H9 (cell line): ENCODE measurements around the gene GREB1L. TPM values are rescaled to one million over a fixed set of nuclear protein-coding genes. Genes with fewer than 3 reads are reported as not detected.

ENCODE experiments used
- DNase-seq: peaks from one replicate; pipeline ENCODE4 v3.0.0-alpha.2; 2017
- H2AFZ ChIP-seq: one replicate; pipeline ENCODE4 v1.6.1; 2013; ENCODE audit warnings: mild to moderate bottlenecking, low read length, control low read depth, moderate library complexity
- H2AK5ac ChIP-seq: 2 replicates; pipeline ENCODE4 v1.6.1; 2013; ENCODE audit warnings: low read length, control low read depth, mixed read lengths; ENCODE audit not compliant: insufficient read length
- H2BK120ac ChIP-seq: one replicate; pipeline ENCODE4 v1.6.1; 2013; ENCODE audit warnings: low read depth, mild to moderate bottlenecking, low read length, control low read depth, inconsistent platforms; ENCODE audit not compliant: poor library complexity, severe bottlenecking
- H2BK12ac ChIP-seq: 2 replicates; pipeline ENCODE4 v1.6.1; 2013; ENCODE audit warnings: low read length, control low read depth, mixed read lengths, low read depth; ENCODE audit not compliant: insufficient read length
- H2BK15ac ChIP-seq: 2 replicates; pipeline ENCODE4 v1.6.1; 2013; ENCODE audit warnings: low read depth, low read length, control low read depth
- H2BK20ac ChIP-seq: one replicate; pipeline ENCODE4 v1.6.1; 2013; ENCODE audit warnings: low read depth, mild to moderate bottlenecking, low read length, control low read depth, inconsistent platforms; ENCODE audit not compliant: poor library complexity, severe bottlenecking
- H2BK5ac ChIP-seq: 2 replicates; pipeline ENCODE4 v1.6.1; 2013; ENCODE audit warnings: low read length, control low read depth, mixed read lengths; ENCODE audit not compliant: insufficient read length
- H3K14ac ChIP-seq: 2 replicates; pipeline ENCODE4 v1.6.1; 2013; ENCODE audit warnings: low read length, control low read depth; ENCODE audit not compliant: insufficient read depth
- H3K18ac ChIP-seq: 2 replicates; pipeline ENCODE4 v1.6.1; 2013; ENCODE audit warnings: low read depth, mild to moderate bottlenecking, mixed read lengths, low read length, control low read depth; ENCODE audit not compliant: insufficient read length
- H3K23ac ChIP-seq: 2 replicates; pipeline ENCODE4 v1.6.1; 2013; ENCODE audit warnings: low read length, control low read depth, mixed read lengths, low read depth; ENCODE audit not compliant: insufficient read length
- H3K23me2 ChIP-seq: 2 replicates; pipeline ENCODE4 v1.6.1; 2013; ENCODE audit warnings: low read depth, mild to moderate bottlenecking, mixed read lengths, low read length, control low read depth; ENCODE audit not compliant: insufficient read length, poor library complexity, severe bottlenecking
- H3K27ac ChIP-seq: 2 replicates; pipeline ENCODE4 v1.5.1; 2013; ENCODE audit warnings: low read length, control low read depth, mixed read lengths, low read depth; ENCODE audit not compliant: insufficient read length
- H3K27me3 ChIP-seq: 2 replicates; pipeline ENCODE4 v1.6.1; 2013; ENCODE audit warnings: low read length, control low read depth, inconsistent platforms; ENCODE audit not compliant: insufficient read depth
- H3K4ac ChIP-seq: 2 replicates; pipeline ENCODE4 v1.6.1; 2013; ENCODE audit warnings: low read depth, mild to moderate bottlenecking, control low read depth, inconsistent platforms, low read length, moderate library complexity
- H3K4me1 ChIP-seq: 2 replicates; pipeline ENCODE4 v1.6.1; 2013; ENCODE audit warnings: low read length, control low read depth, inconsistent platforms; ENCODE audit not compliant: insufficient read depth
- H3K4me2 ChIP-seq: 2 replicates; pipeline ENCODE4 v1.6.1; 2013; ENCODE audit warnings: low read length, control low read depth, mixed read lengths; ENCODE audit not compliant: insufficient read length, insufficient read depth
- H3K56ac ChIP-seq: 2 replicates; pipeline ENCODE4 v1.6.1; 2013; ENCODE audit warnings: low read depth, mild to moderate bottlenecking, mixed read lengths, low read length, control low read depth; ENCODE audit not compliant: insufficient read length
- H3K79me1 ChIP-seq: 2 replicates; pipeline ENCODE4 v1.6.1; 2013; ENCODE audit warnings: low read depth, mild to moderate bottlenecking, moderate library complexity, low read length, control low read depth, inconsistent platforms; ENCODE audit not compliant: insufficient read depth, poor library complexity, severe bottlenecking
- H3K79me2 ChIP-seq: 2 replicates; pipeline ENCODE4 v1.6.1; 2013; ENCODE audit warnings: low read length, control low read depth, inconsistent platforms; ENCODE audit not compliant: insufficient read depth
- H3K9ac ChIP-seq: 2 replicates; pipeline ENCODE4 v1.6.1; 2013; ENCODE audit warnings: low read length, control low read depth, mixed read lengths; ENCODE audit not compliant: insufficient read length; ENCODE audit errors: extremely low read depth
- H3K9me3 ChIP-seq: one replicate; pipeline ENCODE4 v1.6.1; 2013; ENCODE audit warnings: low read depth, low read length, inconsistent platforms; ENCODE audit not compliant: control insufficient read depth
- H3T11ph ChIP-seq: one replicate; pipeline ENCODE4 v1.6.1; 2013; ENCODE audit warnings: mild to moderate bottlenecking, low read length, control low read depth, inconsistent platforms
- H4K20me1 ChIP-seq: one replicate; pipeline ENCODE4 v1.6.1; 2013; ENCODE audit not compliant: control insufficient read depth, insufficient read length, insufficient read depth
- H4K5ac ChIP-seq: 2 replicates; pipeline ENCODE4 v1.6.1; 2013; ENCODE audit warnings: low read depth, mild to moderate bottlenecking, mixed read lengths, low read length, control low read depth; ENCODE audit not compliant: insufficient read length
- H4K8ac ChIP-seq: replicated peaks from 2 replicates; pipeline ENCODE4 v1.6.1; 2013; ENCODE audit warnings: low read length, control low read depth, mixed read lengths, low read depth; ENCODE audit not compliant: insufficient read length
- H4K91ac ChIP-seq: 2 replicates; pipeline ENCODE4 v1.6.1; 2013; ENCODE audit warnings: low read depth, mild to moderate bottlenecking, moderate library complexity, mixed read lengths, low read length, control low read depth; ENCODE audit not compliant: insufficient read length
- H3K27ac Mint-ChIP-seq, 3 experiments: 2 replicates in 2 of 3; 3 replicates in 1 of 3; pipeline ENCODE4 v1.8.0; 2020 to 2021; ENCODE audit warnings: mixed read lengths in 3 of 3, mild to moderate bottlenecking in 1 of 3, moderate library complexity in 1 of 3
- H3K27me3 Mint-ChIP-seq: 2 replicates; pipeline ENCODE4 v1.8.0; 2021; ENCODE audit warnings: low read depth, mild to moderate bottlenecking, moderate library complexity, mixed read lengths
- H3K36me3 Mint-ChIP-seq, 3 experiments: 2 replicates in 2 of 3; 3 replicates in 1 of 3; pipeline ENCODE4 v1.8.0; 2020 to 2021; ENCODE audit warnings: low read depth in 3 of 3, mixed read lengths in 3 of 3; ENCODE audit not compliant: insufficient read depth in 1 of 3
- H3K4me1 Mint-ChIP-seq, 2 experiments: 2 replicates each; pipeline ENCODE4 v1.8.0; 2020; ENCODE audit warnings: mixed read lengths in 2 of 2
- H3K4me3 Mint-ChIP-seq, 2 experiments: 2 replicates in 1 of 2; 3 replicates in 1 of 2; pipeline ENCODE4 v1.8.0; 2020 to 2021; ENCODE audit warnings: mild to moderate bottlenecking in 2 of 2, mixed read lengths in 2 of 2, moderate library complexity in 1 of 2
- H3K9me3 Mint-ChIP-seq, 2 experiments: 2 replicates in 1 of 2; 3 replicates in 1 of 2; pipeline ENCODE4 v1.8.0; 2020; ENCODE audit warnings: mild to moderate bottlenecking in 2 of 2, mixed read lengths in 2 of 2, moderate library complexity in 1 of 2
- CTCF ChIP-seq: fragments of 200-600 bp; sonication (generic); conservative IDR thresholded peaks from 3 replicates; pipeline ENCODE4 v1.8.0; 2021; ENCODE audit warnings: antibody characterized with exemption, mild to moderate bottlenecking
- WGBS: extraction: QIAGEN DNeasy Blood & Tissue Kit; methylation state at CpG from one replicate; pipeline ENCODE4 v1.1.7; 2013; ENCODE audit warnings: missing lambda C conversion rate, low lambda C conversion rate, mixed read lengths; ENCODE audit not compliant: insufficient read length; ENCODE audit errors: extremely low coverage; 5-methylcytosine and 5-hydroxymethylcytosine counted together
- total RNA-seq: library from RNA; stranded (reverse); gene quantifications from 2 replicates; pipeline ENCODE4 v1.2.1, GENCODE V29; 2021

GREB1L gene
- total RNA-seq, 1 experiment from 2014 or later: 2.7 TPM

- no peaks in the 10 kb centered on the region for H3K23me2 ChIP-seq
- no peak overlapping the region for H3K23ac ChIP-seq
- no peaks in the 10 kb centered on the region for H3K9me3 ChIP-seq
- no peak for DNase-seq
- H2BK20ac ChIP-seq: no peak overlapping the region
- no peak overlapping the region for H3T11ph ChIP-seq
- H3K27ac ChIP-seq: no peak overlapping the region
- no peak overlapping the region for H3K56ac ChIP-seq
- no peak overlapping the region for H2BK120ac ChIP-seq
- no peaks in the 10 kb centered on the region for H4K20me1 ChIP-seq
- no peak overlapping the region for H2BK5ac ChIP-seq
- H2BK15ac ChIP-seq: no peak overlapping the region
- no peak overlapping the region for H3K14ac ChIP-seq
- no peak overlapping the region for H3K9ac ChIP-seq
- H3K4ac ChIP-seq: no peak overlapping the region
- peaks cover 3% of the 10 kb centered on the region; the same call in 1 of the 2 replicates for H3K27me3 Mint-ChIP-seq
- H2BK12ac ChIP-seq: no peak overlapping the region
- H3K4me1 Mint-ChIP-seq: peaks cover 4% of the 10 kb centered on the region in 2 experiments; a peak in 3 of 4 replicates
- no peak overlapping the region for H3K4me3 Mint-ChIP-seq
- H4K8ac ChIP-seq: no peak overlapping the region
- no peak overlapping the region for H4K91ac ChIP-seq
- no peak overlapping the region for H2AFZ ChIP-seq
- no peak overlapping the region for H4K5ac ChIP-seq
- no peak overlapping the region for H3K4me2 ChIP-seq
- WGBS: no CpG with 5 or more reads among the region's 2 CpGs
- no peak overlapping the region; a peak in 1 of 7 replicates for H3K27ac Mint-ChIP-seq
- H2AK5ac ChIP-seq: no peak overlapping the region
- no peaks in the 10 kb centered on the region for H3K79me2 ChIP-seq
- H3K18ac ChIP-seq: no peak overlapping the region
- no peak for TF ChIP-seq CTCF
- peaks cover 0 to 9% (median 0%) of the 10 kb centered on the region in 3 experiments; a peak in 1 of 7 replicates for H3K36me3 Mint-ChIP-seq
- no peaks in the 10 kb centered on the region for H3K79me1 ChIP-seq
- H3K4me1 ChIP-seq: no peaks in the 10 kb centered on the region
- H3K27me3 ChIP-seq: no peaks in the 10 kb centered on the region
- H3K9me3 Mint-ChIP-seq: no peaks in the 10 kb centered on the region
Measured at GRCh38 chr18:21452276-21452780, 210.3 kb downstream of the GREB1L start.
